HL-60 (cell line): Measurements from ENCODE around the gene TLL2.

ENCODE experiments used
- DNase-seq, 2 experiments: peaks; one replicate each; pipeline ENCODE4 v3.0.0-alpha.2; 2010 to 2020; ENCODE audit warnings: low read depth in 1 of 2, low spot score in 1 of 2
- H3K27ac ChIP-seq: fragments of 250-450 bp; sonication (Bioruptor Pico); replicated peaks from 2 replicates; pipeline ENCODE4 v1.5.1; 2020; ENCODE audit warnings: mild to moderate bottlenecking, moderate library complexity
- H3K27me3 ChIP-seq: fragments of 250-450 bp; sonication (Bioruptor Pico); 2 replicates; pipeline ENCODE4 v1.5.1; 2021; ENCODE audit warnings: mild to moderate bottlenecking, moderate library complexity; ENCODE audit not compliant: insufficient read depth, poor library complexity, severe bottlenecking
- H3K4me3 ChIP-seq: replicated peaks from 2 replicates; pipeline ENCODE4 v1.5.1; 2011; ENCODE audit warnings: mild to moderate bottlenecking, control low read depth, low read length; ENCODE audit not compliant: insufficient read depth
- CTCF ChIP-seq: IDR thresholded peaks from one replicate; pipeline ENCODE4 v1.5.1; 2011; ENCODE audit warnings: low read length, control low read depth, inconsistent platforms; ENCODE audit not compliant: insufficient read depth
- GABPA ChIP-seq: IDR thresholded peaks from 2 replicates; pipeline ENCODE4 v1.6.1; 2012; ENCODE audit warnings: low read depth
- POLR2AphosphoS5 ChIP-seq: IDR thresholded peaks from 2 replicates; pipeline ENCODE4 v1.6.1; 2012; ENCODE audit warnings: low read depth
- SPI1 ChIP-seq: IDR thresholded peaks from 2 replicates; pipeline ENCODE4 v1.6.1; 2012; ENCODE audit warnings: low read depth, mild to moderate bottlenecking, borderline replicate concordance
- TF ChIP-seq, protein P1 (sequence below): IDR thresholded peaks from 2 replicates; pipeline ENCODE4 v1.6.1; 2012; ENCODE audit warnings: low read depth; ENCODE audit not compliant: insufficient replicate concordance

Gene TLL2

GRCh38 chr10:96414303-96414702, 99.4 kb downstream of the TLL2 start:
- no peak overlapping the region for H3K27ac ChIP-seq
- no peak overlapping the region for H3K4me3 ChIP-seq
- TF ChIP-seq SPI1: no peak
- TF ChIP-seq POLR2AphosphoS5: no peak
- TF ChIP-seq CTCF: no peak
- H3K27me3 ChIP-seq: peaks cover 9% of the 10 kb centered on the region
- DNase-seq: no peak

- Histone ChIP-seq H3K27ac (no peak overlapping the region), H3K4me3 (no peak overlapping the region), H3K27me3 (peaks cover 11% of the 10 kb centered on the region)
- DNase-seq: no peak
- TF ChIP-seq POLR2AphosphoS5: no peak
- no peak for TF ChIP-seq GABPA
- TF ChIP-seq SPI1: no peak
- no peak for TF ChIP-seq CTCF
- TF ChIP-seq, protein P1, sequence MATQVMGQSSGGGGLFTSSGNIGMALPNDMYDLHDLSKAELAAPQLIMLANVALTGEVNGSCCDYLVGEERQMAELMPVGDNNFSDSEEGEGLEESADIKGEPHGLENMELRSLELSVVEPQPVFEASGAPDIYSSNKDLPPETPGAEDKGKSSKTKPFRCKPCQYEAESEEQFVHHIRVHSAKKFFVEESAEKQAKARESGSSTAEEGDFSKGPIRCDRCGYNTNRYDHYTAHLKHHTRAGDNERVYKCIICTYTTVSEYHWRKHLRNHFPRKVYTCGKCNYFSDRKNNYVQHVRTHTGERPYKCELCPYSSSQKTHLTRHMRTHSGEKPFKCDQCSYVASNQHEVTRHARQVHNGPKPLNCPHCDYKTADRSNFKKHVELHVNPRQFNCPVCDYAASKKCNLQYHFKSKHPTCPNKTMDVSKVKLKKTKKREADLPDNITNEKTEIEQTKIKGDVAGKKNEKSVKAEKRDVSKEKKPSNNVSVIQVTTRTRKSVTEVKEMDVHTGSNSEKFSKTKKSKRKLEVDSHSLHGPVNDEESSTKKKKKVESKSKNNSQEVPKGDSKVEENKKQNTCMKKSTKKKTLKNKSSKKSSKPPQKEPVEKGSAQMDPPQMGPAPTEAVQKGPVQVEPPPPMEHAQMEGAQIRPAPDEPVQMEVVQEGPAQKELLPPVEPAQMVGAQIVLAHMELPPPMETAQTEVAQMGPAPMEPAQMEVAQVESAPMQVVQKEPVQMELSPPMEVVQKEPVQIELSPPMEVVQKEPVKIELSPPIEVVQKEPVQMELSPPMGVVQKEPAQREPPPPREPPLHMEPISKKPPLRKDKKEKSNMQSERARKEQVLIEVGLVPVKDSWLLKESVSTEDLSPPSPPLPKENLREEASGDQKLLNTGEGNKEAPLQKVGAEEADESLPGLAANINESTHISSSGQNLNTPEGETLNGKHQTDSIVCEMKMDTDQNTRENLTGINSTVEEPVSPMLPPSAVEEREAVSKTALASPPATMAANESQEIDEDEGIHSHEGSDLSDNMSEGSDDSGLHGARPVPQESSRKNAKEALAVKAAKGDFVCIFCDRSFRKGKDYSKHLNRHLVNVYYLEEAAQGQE: no peak
Observed at GRCh38 chr10:96413151-96413787, 100.5 kb downstream of the TLL2 start.

GRCh38 chr10:96411716-96412320, 101.9 kb downstream of the TLL2 start:
- Histone ChIP-seq H3K4me3 (no peak overlapping the region), H3K27ac (no peak overlapping the region), H3K27me3 (peaks cover 11% of the 10 kb centered on the region)
- DNase-seq: no peak
- TF ChIP-seq, protein P1: no peak
- no peak for TF ChIP-seq POLR2AphosphoS5
- no peak for TF ChIP-seq CTCF
- no peak for TF ChIP-seq SPI1

- Histone ChIP-seq H3K27me3 (peaks cover 11% of the 10 kb centered on the region), H3K4me3 (no peak overlapping the region), H3K27ac (no peak overlapping the region)
- no peak for DNase-seq
- TF ChIP-seq SPI1 (no peak), CTCF (no peak), GABPA (no peak), POLR2AphosphoS5 (no peak)
- TF ChIP-seq, protein P1: no peak
Observed at GRCh38 chr10:96410296-96410695, 103.4 kb downstream of the TLL2 start.
